Measurements from ENCODE around the gene PLA1A.

GRCh38 chr3:119589102-119589773 lies 8.4 kb upstream of the PLA1A start:
- TF ChIP-seq CTCF (IDR thresholded peaks at IDR 0.05) (no peak), POLR2A (IDR thresholded peaks at IDR 0.05) (no peak)

Data from thyroid gland (tissue), 4 donors.